ENCODE results near the gene TBC1D1.

TBC1D1 gene

GRCh38 chr4:38154681-38155588 lies 264.1 kb downstream of the TBC1D1 start:
- DNase-seq: no peak

GRCh38 chr4:38155589-38156294 lies 264.9 kb downstream of the TBC1D1 start:
- DNase-seq: no peak

- peak in 1 of 2 experiments; percentile 17 for DNase-seq
Measured at GRCh38 chr4:38157592-38157991, 266.7 kb downstream of the TBC1D1 start.

GRCh38 chr4:38160487-38161207 lies 269.8 kb downstream of the TBC1D1 start:
- no peak for DNase-seq

GRCh38 chr4:38161208-38162113 lies 270.6 kb downstream of the TBC1D1 start:
- DNase-seq: no peak

GRCh38 chr4:38162240-38162784 lies 271.4 kb downstream of the TBC1D1 start:
- no peak for DNase-seq

GRCh38 chr4:38163216-38164006 lies 272.5 kb downstream of the TBC1D1 start:
- no peak for DNase-seq

GRCh38 chr4:38164346-38164745 lies 273.5 kb downstream of the TBC1D1 start:
- DNase-seq: no peak

GRCh38 chr4:38166082-38166481 lies 275.2 kb downstream of the TBC1D1 start:
- no peak for DNase-seq

- DNase-seq: no peak
Measured at GRCh38 chr4:38166768-38167167, 275.9 kb downstream of the TBC1D1 start.

GRCh38 chr4:38167973-38168372 lies 277.1 kb downstream of the TBC1D1 start:
- DNase-seq: no peak

GRCh38 chr4:38169524-38169923 lies 278.6 kb downstream of the TBC1D1 start:
- DNase-seq: no peak

- no peak for DNase-seq
Measured at GRCh38 chr4:38170338-38171169, 279.7 kb downstream of the TBC1D1 start.

- no peak for DNase-seq
Measured at GRCh38 chr4:38172078-38172477, 281.2 kb downstream of the TBC1D1 start.

- DNase-seq: no peak
Measured at GRCh38 chr4:38173935-38174518, 283.1 kb downstream of the TBC1D1 start.

GRCh38 chr4:38174801-38175200 lies 283.9 kb downstream of the TBC1D1 start:
- peak in 1 of 2 experiments; percentile 15 for DNase-seq

GRCh38 chr4:38176165-38176564 lies 285.3 kb downstream of the TBC1D1 start:
- no peak for DNase-seq

GRCh38 chr4:38177035-38177546 lies 286.2 kb downstream of the TBC1D1 start:
- no peak for DNase-seq

GRCh38 chr4:38177641-38178391 lies 286.9 kb downstream of the TBC1D1 start:
- peak; percentile 49 to 82 for DNase-seq
